Activated CD4-positive, alpha-beta T cell treated with anti-CD3 and anti-CD28 coated beads, Interleukin-2, Interleukin-6, amounts not matched to agents 100 ng/mL and 50 ng/mL, durations not matched to agents 16 hours and 8 hours (primary cell): Measurements from ENCODE around the gene CAMK1D.

Experiments used
- DNase-seq: peaks from one replicate; pipeline ENCODE4 v3.0.0-alpha.2; 2020

The CAMK1D gene

GRCh38 chr10:12633776-12634620 is 284.7 kb downstream of the CAMK1D start:
- DNase-seq = no peak

GRCh38 chr10:12634621-12634931 is 285.2 kb downstream of the CAMK1D start:
- no peak for DNase-seq

- DNase-seq = peak; percentile 14
Observed at GRCh38 chr10:12635127-12635541, 285.8 kb downstream of the CAMK1D start.

- no peak for DNase-seq
Observed at GRCh38 chr10:12636571-12636970, 287.2 kb downstream of the CAMK1D start.

- DNase-seq = no peak
Observed at GRCh38 chr10:12637649-12638048, 288.3 kb downstream of the CAMK1D start.

- DNase-seq = no peak
Observed at GRCh38 chr10:12638103-12638502, 288.8 kb downstream of the CAMK1D start.

GRCh38 chr10:12638781-12639180 is 289.4 kb downstream of the CAMK1D start:
- DNase-seq = no peak

- DNase-seq = no peak
Observed at GRCh38 chr10:12639996-12640944, 290.9 kb downstream of the CAMK1D start.

- DNase-seq = no peak
Observed at GRCh38 chr10:12642036-12642435, 292.7 kb downstream of the CAMK1D start.

GRCh38 chr10:12643279-12643678 is 293.9 kb downstream of the CAMK1D start:
- no peak for DNase-seq

GRCh38 chr10:12644380-12645144 is 295.2 kb downstream of the CAMK1D start:
- DNase-seq = peak; percentile 36

- DNase-seq = no peak
Observed at GRCh38 chr10:12645449-12645848, 296.1 kb downstream of the CAMK1D start.

- DNase-seq = no peak
Observed at GRCh38 chr10:12649012-12649584, 299.8 kb downstream of the CAMK1D start.

GRCh38 chr10:12650122-12650521 is 300.8 kb downstream of the CAMK1D start:
- no peak for DNase-seq

- no peak for DNase-seq
Observed at GRCh38 chr10:12650538-12651298, 301.4 kb downstream of the CAMK1D start.

- DNase-seq = peak; percentile 24
Observed at GRCh38 chr10:12655940-12656339, 306.6 kb downstream of the CAMK1D start.

GRCh38 chr10:12656518-12657142 is 307.3 kb downstream of the CAMK1D start:
- DNase-seq = peak; percentile 58

- DNase-seq = no peak
Observed at GRCh38 chr10:12657489-12657888, 308.1 kb downstream of the CAMK1D start.

- no peak for DNase-seq
Observed at GRCh38 chr10:12658526-12658925, 309.2 kb downstream of the CAMK1D start.

GRCh38 chr10:12659706-12660105 is 310.4 kb downstream of the CAMK1D start:
- DNase-seq = no peak

GRCh38 chr10:12660812-12661211 is 311.5 kb downstream of the CAMK1D start:
- DNase-seq = no peak
